AG10803 (cell line): Measurements from ENCODE around the gene RAET1E.
A peak's percentile ranks its signal among the peaks of the same experiment; 100 is the strongest.
"Not testable (repeated sequence)": the region's sequence is repeated elsewhere in the genome, so short reads cannot be mapped to it uniquely, and the experiment has no call there.

Source experiments
- DNase-seq: peaks from one replicate; pipeline ENCODE4 v3.0.0; 2010; ENCODE audit warnings: low read depth
- H3K4me3 ChIP-seq: 2 replicates; pipeline ENCODE4 v1.5.1; 2011; ENCODE audit warnings: mild to moderate bottlenecking, low read length, control low read depth
- CTCF ChIP-seq: conservative IDR thresholded peaks from 2 replicates; pipeline ENCODE4 v1.5.1; 2011; ENCODE audit warnings: mild to moderate bottlenecking, low read length, control low read depth, inconsistent platforms

RAET1E gene

GRCh38 chr6:149934249-149935156 lies 36.6 kb upstream of the RAET1E start:
- DNase-seq: peak; percentile 70
- H3K4me3 ChIP-seq: no peak overlapping the region
- peak; percentile 78 for TF ChIP-seq CTCF

GRCh38 chr6:149933461-149933860 lies 35.5 kb upstream of the RAET1E start:
- TF ChIP-seq CTCF: no peak
- H3K4me3 ChIP-seq: no peak overlapping the region
- no peak for DNase-seq

GRCh38 chr6:149933036-149933435 lies 35.1 kb upstream of the RAET1E start:
- no peak for DNase-seq
- no peak for TF ChIP-seq CTCF
- H3K4me3 ChIP-seq: no peak overlapping the region

- DNase-seq: no peak
- TF ChIP-seq CTCF: no peak
- H3K4me3 ChIP-seq: no peak overlapping the region
Measured at GRCh38 chr6:149931501-149931900, 33.6 kb upstream of the RAET1E start.

- DNase-seq: no peak
- TF ChIP-seq CTCF: peak; percentile 45
- H3K4me3 ChIP-seq: no peak overlapping the region
Measured at GRCh38 chr6:149929422-149929821, 31.5 kb upstream of the RAET1E start.

GRCh38 chr6:149927025-149927424 lies 29.1 kb upstream of the RAET1E start:
- not testable (repeated sequence) for H3K4me3 ChIP-seq, DNase-seq

GRCh38 chr6:149925974-149926777 lies 28.3 kb upstream of the RAET1E start:
- peak; percentile 93 for TF ChIP-seq CTCF
- DNase-seq: peak; percentile 68
- peak overlapping the region; percentile 60 for H3K4me3 ChIP-seq
